Measurements from ENCODE around the gene DNAH1.
A peak's percentile ranks its signal among the peaks of the same experiment; 100 is the strongest.
"Not testable (repeated sequence)": the region's sequence is repeated elsewhere in the genome, so short reads cannot be mapped to it uniquely, and the experiment has no call there.

Gene DNAH1

DNA sequence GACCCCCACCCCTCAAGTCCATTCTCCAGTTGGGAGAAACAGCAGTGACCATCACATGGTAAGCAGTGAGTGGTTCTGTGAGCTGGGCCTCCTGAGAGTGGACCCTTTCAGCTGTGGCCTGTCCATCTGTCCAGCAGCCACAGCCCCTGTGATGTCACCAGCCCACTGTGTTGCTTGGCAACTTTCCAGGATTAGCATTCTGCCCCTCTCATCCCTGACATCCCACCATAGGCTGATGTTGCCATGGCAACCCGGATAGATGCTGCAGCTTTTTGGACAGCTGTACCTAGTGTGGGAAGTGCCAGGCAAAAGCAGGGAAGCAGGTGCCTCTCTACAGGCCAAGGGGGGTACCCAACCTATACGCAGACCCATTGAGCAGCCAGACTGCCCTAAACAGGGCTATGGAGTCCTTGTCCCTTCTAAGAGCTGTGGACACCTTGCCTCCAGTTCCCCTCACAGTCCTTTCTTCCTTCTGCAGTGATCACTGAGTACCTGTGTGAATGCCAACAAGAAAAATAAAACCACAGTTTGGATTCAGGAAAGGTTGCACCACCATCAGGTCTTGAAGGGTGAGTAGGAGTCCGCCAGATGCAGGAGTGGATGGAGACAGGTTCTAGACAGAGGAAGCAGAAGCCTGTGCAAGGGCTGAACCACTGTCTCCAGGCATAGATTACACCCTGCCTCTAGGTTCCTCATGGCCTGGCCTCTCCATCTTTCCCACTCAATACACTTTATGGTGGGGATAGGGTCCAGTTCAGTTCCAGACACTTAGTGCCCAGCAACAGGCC lies at the start of gene DNAH1:
DNAH1 (plus strand) TSS at position 343 of the 788 bp plus-strand sequence. CDS start 6,124 bp downstream, outside the sequence.
- no peak for DNase-seq

DNA sequence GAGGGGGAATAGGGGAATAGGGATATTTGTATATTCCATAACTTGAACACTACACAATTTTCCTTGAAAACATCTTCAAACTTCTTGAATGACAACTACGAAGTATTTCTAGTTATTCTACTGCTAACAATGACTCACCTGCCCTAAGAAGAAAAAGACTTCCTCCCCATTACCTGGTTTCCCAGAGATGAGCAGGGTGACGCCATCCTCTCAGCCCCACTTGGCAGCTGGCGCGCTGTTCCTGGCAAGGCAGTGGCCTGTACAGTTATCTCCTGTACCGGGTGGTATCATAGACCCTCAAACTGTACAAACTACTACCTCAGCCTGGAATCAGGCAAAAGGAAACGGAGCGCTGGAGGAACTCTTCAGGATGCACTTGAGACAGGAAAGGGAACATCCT lies 48.1 kb upstream of the DNAH1 start:
- peak in 1 of 4 experiments; percentile 55 for DNase-seq

DNA sequence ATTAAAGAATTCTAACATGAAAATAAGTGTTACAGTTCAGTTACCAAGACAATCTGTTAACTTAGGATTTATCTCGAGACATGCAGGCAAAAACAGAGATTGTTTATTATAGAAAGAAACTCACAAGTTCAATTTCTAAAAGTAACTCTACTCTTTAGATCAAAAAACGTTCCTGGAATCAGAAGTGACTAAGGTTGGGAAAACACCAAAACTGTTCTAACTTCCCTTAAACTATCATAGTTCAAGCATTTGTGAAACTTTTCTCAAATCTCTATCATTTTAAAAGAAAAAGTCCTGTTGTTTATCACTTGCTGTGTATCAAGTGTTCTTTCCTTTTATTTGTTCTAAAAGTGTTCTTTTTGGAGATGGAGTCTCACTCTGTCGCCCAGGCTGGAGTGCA lies 46.3 kb upstream of the DNAH1 start:
- DNase-seq: no peak

DNA sequence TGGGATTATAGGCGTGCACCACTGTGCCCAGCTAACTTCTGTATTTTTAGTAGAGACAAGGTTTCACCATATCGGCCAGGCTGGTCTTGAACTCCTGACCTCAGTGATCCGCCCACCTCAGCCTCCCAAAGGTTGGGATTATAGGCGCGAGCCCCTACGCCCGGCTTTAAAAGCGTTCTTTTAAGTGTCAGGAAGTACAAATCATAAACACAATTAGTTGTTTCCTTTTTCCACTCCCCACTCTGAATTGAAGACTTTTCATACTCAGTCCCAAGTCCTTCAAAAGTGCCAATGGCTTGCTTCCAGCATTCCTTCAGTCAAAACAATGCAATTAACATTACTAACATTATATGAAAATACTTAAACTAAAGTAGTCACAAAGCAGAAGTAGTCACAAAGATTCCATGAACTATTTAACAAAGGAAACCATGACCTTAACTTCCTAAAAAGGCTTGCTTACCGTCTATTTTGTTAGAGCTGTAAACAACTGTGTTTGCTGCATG lies 45.8 kb upstream of the DNAH1 start:
- no peak for DNase-seq

DNA sequence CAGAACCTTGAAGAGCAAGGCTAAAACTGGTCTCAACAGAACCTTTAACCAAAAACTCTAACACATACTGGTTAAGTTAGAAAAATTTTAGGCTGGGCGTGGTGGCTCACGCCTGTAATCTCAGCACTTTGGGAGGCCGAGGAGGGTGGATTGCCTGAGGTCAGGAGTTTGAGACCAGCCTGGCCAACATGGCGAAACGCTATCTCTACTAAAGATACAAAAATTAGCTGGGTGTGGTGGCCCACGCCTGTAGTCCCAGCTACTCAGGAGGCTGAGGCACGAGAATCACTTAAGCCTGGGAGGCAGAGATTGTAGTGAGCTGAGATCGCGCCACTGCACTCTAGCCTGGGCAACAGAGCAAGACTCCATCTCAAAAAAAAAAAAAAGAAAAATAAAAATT lies 43.9 kb upstream of the DNAH1 start:
- DNase-seq: not testable (repeated sequence)

DNA sequence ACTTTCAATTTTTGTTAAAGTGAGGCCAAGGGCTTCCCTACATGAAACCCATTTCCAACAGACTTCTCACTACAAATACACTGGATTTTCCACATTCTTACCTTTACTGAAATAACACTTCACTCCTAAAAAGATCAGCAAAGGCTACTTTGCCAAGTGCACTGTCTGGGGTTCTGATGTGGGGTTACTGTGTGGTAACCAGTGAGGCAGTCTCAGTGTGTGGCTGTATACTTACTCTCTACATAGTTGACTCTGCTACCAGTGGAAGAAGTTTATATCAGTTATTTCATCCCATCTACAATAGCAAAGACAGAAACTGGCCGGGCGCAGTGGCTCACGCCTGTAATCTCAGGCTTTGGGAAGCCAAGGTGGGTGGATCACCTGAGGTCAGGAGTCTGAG lies 43.3 kb upstream of the DNAH1 start:
- DNase-seq: no peak

DNA sequence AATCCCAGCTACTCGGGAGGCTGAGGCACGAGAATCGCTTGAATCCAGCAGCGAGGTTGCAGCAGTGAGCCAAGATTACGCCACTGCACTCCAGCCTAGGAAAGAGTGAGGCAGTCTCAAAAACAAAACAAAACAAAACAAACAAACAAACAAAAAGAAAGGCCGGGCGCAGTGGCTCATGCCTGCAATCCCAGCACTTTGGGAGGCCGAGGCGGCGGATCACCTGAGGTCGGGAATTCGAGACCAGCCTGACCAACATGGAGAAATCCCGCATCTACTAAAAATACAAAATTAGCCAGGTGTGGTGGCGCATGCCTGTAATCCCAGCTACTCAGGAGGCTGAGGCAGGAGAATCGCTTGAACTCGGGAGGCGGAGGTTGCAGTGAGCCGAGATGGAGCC lies 41.3 kb upstream of the DNAH1 start:
- not testable (repeated sequence) for DNase-seq

DNA sequence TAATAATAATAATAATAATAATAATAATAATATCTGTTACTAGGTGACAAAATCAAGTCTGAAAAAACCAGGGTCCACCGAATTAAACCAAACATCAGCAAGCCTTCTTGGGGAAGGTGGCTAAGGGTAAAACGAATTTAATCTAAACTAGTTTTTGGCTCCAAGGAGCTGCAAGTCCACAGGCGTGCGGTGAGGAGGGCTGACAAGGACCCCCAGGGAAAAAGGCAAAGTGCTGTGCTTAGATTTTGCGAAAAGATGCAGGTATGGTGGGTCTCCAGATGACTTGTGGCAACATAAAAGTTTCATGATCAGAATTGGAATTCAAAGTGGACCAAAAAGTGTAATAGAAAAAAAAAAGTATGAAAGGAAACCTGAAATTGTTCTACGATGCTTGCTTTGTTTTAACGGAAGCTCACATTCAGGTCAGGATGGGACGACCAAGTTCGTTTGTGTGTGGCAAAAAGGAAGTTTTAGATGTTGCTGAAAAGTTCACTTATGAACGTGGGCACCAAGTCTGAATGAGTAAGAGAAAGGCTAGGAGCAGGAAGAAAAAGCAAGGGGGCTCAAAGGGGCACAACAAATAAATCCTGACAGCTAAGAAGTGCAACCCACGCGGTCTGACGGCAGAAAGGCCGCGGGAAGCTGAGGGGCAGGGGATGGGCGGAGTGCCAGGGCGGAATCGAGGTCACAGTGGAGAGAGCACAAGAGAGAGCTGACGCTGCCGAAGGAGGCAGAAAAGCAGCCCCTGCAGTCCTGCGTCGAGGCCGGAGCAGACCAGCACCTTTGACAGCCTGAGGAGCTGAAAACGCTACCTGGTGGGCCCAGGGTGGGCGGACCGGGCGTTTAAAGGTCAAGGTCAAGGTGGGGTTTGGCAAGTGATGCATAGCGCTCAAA lies 38.8 kb upstream of the DNAH1 start:
- DNase-seq: peak in 3 of 4 experiments; percentile 33 to 56 (median 47)

DNA sequence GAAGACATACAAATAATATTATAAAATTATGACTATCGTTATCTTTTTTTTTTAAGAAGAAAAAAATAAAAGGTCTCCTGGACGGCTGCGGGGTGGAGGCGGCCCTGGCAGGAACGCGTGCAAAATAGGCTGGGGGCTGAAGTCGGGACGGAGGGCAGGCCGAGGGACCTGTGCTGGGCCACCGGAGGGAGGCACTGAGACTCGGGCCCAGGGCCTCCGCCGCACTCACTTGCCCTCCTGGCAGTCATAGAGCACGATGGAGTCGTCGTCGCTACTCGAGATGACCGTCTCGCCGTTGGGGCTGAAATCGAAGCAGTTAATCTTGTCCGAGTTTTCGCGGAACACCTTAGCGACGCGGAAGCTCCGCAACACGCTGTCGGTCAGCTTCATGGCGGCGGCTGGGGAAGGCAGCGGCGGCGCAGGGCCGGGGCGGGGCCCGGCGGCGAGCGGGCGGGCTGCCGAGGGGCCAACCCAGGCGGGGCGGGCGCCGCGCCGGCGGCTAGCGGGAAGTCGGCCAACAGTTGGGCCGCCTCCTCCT lies 38.1 kb upstream of the DNAH1 start:
- DNase-seq: peak in 3 of 4 experiments; percentile 71 to 77 (median 71)

DNA sequence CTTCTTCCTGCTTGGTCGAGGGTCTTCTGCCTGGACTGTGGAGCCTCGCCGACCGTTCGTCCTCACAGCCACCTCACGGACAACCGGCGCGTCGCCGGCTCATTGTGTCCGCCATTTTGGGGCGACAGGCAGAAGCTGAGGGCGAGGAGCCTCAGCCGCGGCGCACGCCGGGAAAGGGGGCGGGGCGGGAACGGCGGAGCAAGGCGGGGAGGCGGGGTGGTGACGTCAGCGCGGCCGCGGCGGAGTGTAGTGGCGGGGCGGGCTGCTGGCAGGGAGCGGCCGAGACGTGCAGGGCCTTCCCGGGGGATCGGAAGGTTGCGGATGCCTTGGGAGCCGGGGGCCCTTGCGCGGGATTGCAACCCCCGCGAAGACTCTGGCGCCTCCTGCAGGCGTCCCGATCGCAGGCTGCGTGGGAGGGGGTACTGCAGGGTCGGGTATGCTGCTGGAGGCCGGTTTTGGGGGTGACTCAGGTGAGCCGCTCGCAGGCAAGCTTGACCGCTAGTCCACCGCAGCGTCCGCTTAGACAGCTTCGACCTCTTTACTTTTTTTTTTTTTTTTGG lies 37.5 kb upstream of the DNAH1 start, which contains the start of gene WDR82:
WDR82 (minus strand) TSS at position 140 of the 560 bp plus-strand sequence. CDS start 288 bp downstream, outside the sequence.
- DNase-seq: peak; percentile 92 to 98 (median 94)

DNA sequence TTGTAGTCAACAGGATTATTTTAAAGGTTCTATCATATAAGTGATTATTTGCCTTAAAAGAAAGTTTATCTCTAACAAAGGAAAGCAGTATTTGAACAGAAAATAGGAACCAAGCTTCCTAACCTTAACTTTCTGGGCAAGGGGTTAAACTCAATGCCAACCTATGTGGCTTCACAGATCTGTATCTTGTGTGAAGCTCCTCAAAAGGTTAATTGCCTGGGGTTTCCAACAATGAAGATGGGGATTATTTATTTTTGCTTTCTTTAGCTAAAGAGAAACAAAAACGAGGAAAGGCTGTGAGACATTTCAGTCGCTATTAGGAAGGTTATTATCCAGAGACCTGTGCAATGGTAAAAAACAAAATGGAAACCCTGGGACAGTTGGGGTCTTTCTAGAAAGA lies 36.5 kb upstream of the DNAH1 start:
- no peak for DNase-seq

DNA sequence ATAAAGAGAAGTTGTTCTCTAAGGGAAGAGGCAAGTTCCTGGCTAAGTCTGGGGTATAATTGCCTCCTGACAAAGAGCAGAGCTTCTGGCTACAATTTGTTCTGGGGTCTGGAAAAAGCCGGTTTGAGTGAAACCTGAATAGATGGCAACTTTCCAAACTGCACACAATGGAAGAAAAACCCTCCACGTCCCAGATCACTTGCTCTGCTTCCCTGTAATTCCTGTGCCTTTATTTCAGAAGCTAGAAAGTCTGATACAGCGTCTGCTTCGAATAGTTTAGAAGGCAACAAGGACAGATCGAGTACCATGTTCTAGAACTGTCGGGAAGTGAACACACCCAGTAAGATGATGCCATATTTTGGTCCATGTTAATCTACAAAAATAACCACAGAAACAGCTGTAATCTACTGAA lies 36.1 kb upstream of the DNAH1 start:
- no peak for DNase-seq

DNA sequence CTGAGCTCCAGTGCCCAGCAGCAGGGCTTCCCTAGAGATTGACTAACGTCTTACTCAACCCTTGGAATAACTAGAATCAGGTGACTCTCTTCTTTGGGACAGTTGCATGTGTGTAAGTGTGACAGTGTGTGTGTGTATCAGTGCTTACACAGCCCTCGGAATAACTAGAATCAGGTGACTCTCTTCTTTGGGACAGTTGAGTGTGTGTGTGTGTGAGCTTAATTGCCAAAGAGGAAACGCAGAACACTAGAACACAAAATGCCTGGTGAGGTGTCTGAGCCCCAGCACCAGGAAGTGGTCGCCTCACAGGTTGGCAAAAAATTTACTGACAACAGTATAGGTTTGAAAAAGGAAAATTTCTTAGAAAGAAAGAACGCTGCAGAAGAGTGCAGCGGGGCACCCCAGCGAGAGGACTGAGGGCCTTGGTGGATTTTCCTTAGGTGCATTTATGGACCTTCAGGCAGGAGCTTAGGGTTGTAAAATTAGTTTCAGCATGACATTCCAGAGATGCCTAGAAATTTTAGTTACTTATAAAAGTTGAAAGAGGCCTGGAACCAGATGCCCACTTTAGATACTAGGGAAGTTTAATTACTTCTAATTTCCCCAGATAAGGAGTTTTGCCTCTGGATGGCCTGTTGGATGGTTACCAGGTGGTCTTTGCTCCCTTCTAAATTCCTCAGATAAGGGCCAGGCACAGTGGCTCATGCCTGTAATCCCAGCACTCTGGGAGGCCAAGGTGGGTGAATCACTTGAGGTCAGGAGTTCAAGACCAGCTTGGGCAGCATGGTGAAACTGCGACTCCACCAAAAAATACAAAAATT lies 33.9 kb upstream of the DNAH1 start:
- peak in 2 of 4 experiments; percentile 12 to 28 for DNase-seq

DNA sequence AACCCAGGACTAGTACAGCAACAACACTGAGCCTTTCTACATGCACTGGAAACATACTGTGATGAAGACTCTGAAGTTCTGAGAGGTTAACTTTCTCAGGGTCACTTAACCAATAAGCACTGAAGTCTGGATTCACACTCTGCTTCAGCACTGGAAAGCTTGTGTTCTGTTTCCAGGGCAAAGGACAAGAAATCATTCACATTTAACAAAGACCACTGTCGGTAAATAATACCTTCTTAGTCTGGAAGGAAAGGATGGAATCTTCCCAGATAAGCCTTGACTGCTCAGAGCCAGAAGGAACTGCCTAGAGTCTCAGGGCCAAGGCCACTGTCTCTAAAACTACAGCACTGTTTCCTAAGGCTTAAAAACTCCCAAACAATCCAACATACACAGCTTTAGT lies 32.8 kb upstream of the DNAH1 start:
- no peak for DNase-seq

DNA sequence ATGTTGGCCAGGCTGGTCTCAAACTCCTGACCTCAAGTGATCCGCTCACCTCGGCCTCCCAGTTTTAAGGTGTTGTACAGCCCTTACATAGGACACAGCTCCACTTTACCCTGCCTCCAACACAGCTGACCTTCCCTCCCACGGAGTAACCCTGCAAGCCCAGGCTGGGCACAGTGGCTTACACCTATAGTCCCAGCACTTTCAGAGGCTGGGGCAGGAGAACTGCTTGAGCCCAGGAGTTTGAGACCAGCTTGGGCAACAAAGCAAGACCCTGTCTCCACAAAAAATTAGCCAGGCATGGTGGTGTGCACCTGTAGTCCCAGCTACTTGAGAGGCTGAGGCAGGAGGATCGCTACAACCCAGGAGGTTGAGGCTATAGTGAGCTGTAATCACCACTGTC lies 32.1 kb upstream of the DNAH1 start:
- not testable (repeated sequence) for DNase-seq

DNA sequence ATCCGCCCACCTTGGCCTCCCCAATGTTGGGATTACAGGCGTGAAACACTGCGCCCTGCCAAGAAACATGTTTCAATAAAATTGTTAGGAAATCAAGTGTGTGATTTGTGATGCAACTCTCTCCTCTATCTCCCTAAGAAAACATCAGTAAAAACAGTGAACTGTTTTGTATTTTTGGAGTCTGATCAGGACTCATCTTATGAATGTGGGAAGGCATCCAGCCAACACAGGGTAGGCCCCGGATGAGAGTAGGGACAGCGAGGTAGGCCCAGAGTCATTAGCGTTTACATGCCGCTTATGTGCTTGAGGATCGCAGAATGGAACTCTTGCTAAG lies 29.4 kb upstream of the DNAH1 start:
- DNase-seq: no peak

DNA sequence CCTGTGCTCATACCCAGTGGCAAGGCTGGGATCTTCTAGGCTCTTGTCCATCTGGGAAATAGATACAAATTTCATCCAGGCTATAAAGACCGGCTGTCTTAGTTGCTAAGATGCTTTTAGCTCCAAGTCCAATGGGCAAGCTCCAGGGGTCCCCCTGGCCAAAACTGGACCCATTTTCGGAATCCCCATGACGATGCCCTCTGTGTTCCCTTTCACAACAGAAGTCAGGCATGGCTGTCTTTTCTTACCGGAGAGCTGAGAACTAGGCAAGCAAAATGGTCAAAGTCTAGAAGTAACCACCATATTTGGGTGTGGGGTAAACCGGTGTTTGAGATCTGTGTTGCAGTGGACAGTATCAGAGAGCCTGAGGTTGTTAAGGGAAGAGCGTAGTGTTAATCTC lies 27.4 kb upstream of the DNAH1 start:
- DNase-seq: no peak

DNA sequence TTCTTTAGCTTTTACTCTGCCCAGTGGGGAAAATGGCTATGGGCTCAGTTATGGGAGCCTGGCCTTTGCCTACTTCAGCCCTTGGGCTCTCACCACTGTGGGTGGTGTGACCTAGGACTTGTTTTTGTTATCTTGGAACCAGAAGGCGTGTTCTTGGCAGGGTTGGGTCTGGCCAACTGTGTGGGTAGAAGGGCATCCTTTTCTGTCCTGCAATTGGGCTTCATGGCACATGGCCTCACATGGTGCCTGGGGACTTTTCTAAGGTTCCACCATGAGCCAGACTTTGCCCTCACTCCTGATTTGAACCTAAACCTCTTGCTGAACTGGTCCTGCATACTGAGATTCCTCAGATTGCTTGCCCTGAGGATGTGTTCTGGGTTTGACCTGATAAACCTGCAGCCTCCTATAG lies 26.8 kb upstream of the DNAH1 start:
- DNase-seq: no peak

DNA sequence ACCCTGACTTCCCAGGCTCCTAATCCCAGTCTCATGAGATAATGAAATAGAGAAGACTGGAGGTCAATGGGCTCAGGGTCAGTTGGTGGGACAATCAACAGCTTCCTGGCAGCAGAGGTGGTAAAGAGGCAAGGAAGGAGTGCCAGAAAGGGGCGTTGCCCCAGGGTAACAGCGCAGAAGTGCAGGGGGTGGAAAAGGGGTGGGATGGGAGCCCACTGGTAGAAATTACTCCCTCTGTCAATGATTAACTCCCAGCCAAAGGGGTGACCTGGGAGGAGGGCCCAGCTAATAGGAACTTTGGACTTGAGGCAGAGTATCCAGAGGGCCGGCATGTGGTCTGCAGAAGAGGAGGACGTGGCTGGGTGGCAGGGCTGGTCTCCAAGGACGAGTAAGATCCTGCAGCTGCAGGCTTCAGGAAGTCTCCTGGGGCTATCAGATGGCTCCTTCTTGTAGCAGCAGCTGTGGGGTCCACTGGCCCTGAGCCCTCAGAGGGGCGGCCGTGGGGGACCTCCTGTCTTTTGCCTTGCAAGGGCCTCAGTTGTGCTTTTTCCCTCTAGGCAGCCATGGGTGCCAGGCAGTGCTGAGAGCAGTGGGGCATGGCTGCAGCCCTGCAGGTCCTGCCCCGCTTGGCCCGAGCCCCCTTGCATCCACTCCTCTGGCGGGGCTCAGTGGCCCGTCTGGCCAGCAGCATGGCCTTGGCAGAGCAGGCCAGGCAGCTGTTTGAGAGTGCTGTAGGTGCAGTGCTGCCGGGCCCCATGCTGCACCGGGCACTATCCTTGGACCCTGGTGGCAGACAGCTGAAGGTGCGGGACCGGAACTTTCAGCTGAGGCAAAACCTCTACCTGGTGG lies 26.1 kb upstream of the DNAH1 start:
- no peak for DNase-seq

DNA sequence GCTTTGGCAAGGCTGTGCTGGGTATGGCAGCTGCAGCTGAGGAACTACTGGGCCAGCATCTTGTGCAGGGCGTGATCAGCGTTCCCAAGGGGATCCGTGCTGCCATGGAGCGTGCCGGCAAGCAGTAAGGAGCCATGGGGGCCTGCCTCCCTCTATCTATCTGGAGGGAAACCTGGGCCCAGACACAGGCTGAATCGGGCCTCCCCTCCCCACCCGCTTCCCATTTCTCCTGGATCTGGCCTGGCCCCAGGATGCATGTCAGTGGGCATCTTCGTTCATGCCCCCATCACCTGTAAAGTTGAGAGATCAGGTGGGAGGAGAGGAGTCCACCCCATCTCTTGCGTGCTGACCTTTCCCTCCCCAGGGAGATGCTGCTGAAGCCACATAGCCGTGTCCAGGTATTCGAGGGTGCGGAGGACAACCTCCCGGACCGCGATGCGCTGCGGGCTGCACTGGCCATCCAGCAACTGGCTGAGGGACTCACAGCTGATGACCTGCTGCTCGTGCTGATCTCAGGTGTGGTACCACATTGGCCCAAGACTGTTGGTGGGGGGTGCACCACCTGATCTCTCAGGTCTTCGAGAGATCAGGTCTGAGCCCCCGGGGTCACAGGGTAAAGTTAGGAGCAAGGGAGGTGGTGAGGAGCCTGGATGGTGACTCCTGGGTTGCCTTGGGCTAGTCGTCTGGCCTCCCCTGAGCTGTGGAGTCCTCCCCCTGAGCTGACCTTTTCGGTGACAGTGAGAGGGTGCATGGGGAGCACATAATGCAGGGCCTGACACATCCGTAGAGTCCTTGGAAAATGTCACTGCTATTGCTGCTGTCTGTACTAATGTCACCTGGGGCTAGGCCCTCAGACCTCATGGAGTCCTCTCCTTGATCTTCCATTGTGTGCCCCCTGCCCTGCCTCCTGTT lies 25.3 kb upstream of the DNAH1 start:
- DNase-seq: no peak

All from activated naive CD4-positive, alpha-beta T cell (primary cell).